IPS-18a (cell line): ENCODE measurements around the gene GLUL.

Experiments used
- H3K27ac ChIP-seq: one replicate; pipeline ENCODE4 v1.5.1; 2013; ENCODE audit warnings: low read length
- H3K27me3 ChIP-seq: one replicate; pipeline ENCODE4 v1.6.1; 2013; ENCODE audit warnings: mild to moderate bottlenecking, low read length; ENCODE audit not compliant: control insufficient read depth, insufficient read depth
- H3K36me3 ChIP-seq: one replicate; pipeline ENCODE4 v1.6.1; 2013; ENCODE audit warnings: low read depth, low read length; ENCODE audit not compliant: control insufficient read depth
- H3K4me1 ChIP-seq: one replicate; pipeline ENCODE4 v1.6.1; 2013; ENCODE audit warnings: low read depth, low read length; ENCODE audit not compliant: control insufficient read depth
- H3K4me3 ChIP-seq: one replicate; pipeline ENCODE4 v1.5.1; 2013; ENCODE audit warnings: low read length
- H3K9ac ChIP-seq: one replicate; pipeline ENCODE4 v1.6.1; 2013; ENCODE audit warnings: mild to moderate bottlenecking, low read length, moderate library complexity
- H3K9me3 ChIP-seq: one replicate; pipeline ENCODE4 v1.6.1; 2013; ENCODE audit warnings: low read depth, low read length; ENCODE audit not compliant: control insufficient read depth

GLUL gene

GRCh38 chr1:182391362-182392049 is at the start of gene GLUL:
TSS of gene GLUL (minus strand) at chr1:182391790. CDS start at chr1:182388737, 3,053 bp downstream.
- H3K27ac ChIP-seq: peak within 1 kb of the TSS; percentile 73
- H3K36me3 ChIP-seq: peaks cover 29% of the 10 kb centered on the region
- H3K4me1 ChIP-seq: peaks cover 12% of the 10 kb centered on the region
- H3K9ac ChIP-seq: peak within 1 kb of the TSS; percentile 95
- peak within 1 kb of the TSS; percentile 89 for H3K4me3 ChIP-seq
- no peaks in the 10 kb centered on the region for H3K9me3 ChIP-seq
- H3K27me3 ChIP-seq: peaks cover 5% of the 10 kb centered on the region

GRCh38 chr1:182438326-182438725 is 46.7 kb upstream of the GLUL start:
- Histone ChIP-seq H3K9me3 (peaks cover 3% of the 10 kb centered on the region), H3K4me1 (no peaks in the 10 kb centered on the region), H3K4me3 (no peak overlapping the region), H3K9ac (no peak overlapping the region), H3K36me3 (no peaks in the 10 kb centered on the region), H3K27me3 (no peaks in the 10 kb centered on the region), H3K27ac (no peak overlapping the region)

- Histone ChIP-seq H3K27me3 (no peaks in the 10 kb centered on the region), H3K9ac (no peak overlapping the region), H3K36me3 (no peaks in the 10 kb centered on the region), H3K27ac (no peak overlapping the region), H3K4me1 (peaks cover 2% of the 10 kb centered on the region), H3K4me3 (no peak overlapping the region), H3K9me3 (peaks cover 3% of the 10 kb centered on the region)
Measured at GRCh38 chr1:182433580-182433979, 42.0 kb upstream of the GLUL start.

GRCh38 chr1:182431278-182431677 is 39.7 kb upstream of the GLUL start:
- H3K27ac ChIP-seq: no peak overlapping the region
- peaks cover 2% of the 10 kb centered on the region for H3K4me1 ChIP-seq
- no peaks in the 10 kb centered on the region for H3K27me3 ChIP-seq
- H3K9ac ChIP-seq: no peak overlapping the region
- no peaks in the 10 kb centered on the region for H3K36me3 ChIP-seq
- H3K9me3 ChIP-seq: no peaks in the 10 kb centered on the region
- no peak overlapping the region for H3K4me3 ChIP-seq

GRCh38 chr1:182430263-182431068 is 38.9 kb upstream of the GLUL start:
- H3K27ac ChIP-seq: no peak overlapping the region
- no peak overlapping the region for H3K9ac ChIP-seq
- H3K4me1 ChIP-seq: peaks cover 2% of the 10 kb centered on the region
- H3K36me3 ChIP-seq: no peaks in the 10 kb centered on the region
- no peaks in the 10 kb centered on the region for H3K27me3 ChIP-seq
- no peaks in the 10 kb centered on the region for H3K9me3 ChIP-seq
- H3K4me3 ChIP-seq: no peak overlapping the region

- Histone ChIP-seq H3K9me3 (no peaks in the 10 kb centered on the region), H3K4me1 (peaks cover 2% of the 10 kb centered on the region), H3K27ac (no peak overlapping the region), H3K36me3 (no peaks in the 10 kb centered on the region), H3K9ac (no peak overlapping the region), H3K4me3 (no peak overlapping the region), H3K27me3 (no peaks in the 10 kb centered on the region)
Measured at GRCh38 chr1:182428043-182428442, 36.5 kb upstream of the GLUL start.

GRCh38 chr1:182426442-182427430 is 35.1 kb upstream of the GLUL start:
- no peak overlapping the region for H3K27ac ChIP-seq
- H3K9me3 ChIP-seq: no peaks in the 10 kb centered on the region
- H3K9ac ChIP-seq: no peak overlapping the region
- no peaks in the 10 kb centered on the region for H3K27me3 ChIP-seq
- no peaks in the 10 kb centered on the region for H3K36me3 ChIP-seq
- no peak overlapping the region for H3K4me3 ChIP-seq
- H3K4me1 ChIP-seq: peaks cover 2% of the 10 kb centered on the region

- H3K27me3 ChIP-seq: no peaks in the 10 kb centered on the region
- H3K36me3 ChIP-seq: no peaks in the 10 kb centered on the region
- no peaks in the 10 kb centered on the region for H3K9me3 ChIP-seq
- no peaks in the 10 kb centered on the region for H3K4me1 ChIP-seq
- no peak overlapping the region for H3K27ac ChIP-seq
- H3K4me3 ChIP-seq: no peak overlapping the region
- no peak overlapping the region for H3K9ac ChIP-seq
Measured at GRCh38 chr1:182415789-182416188, 24.2 kb upstream of the GLUL start.

GRCh38 chr1:182413969-182414368 is 22.4 kb upstream of the GLUL start:
- H3K9ac ChIP-seq: no peak overlapping the region
- H3K27ac ChIP-seq: no peak overlapping the region
- H3K4me3 ChIP-seq: no peak overlapping the region
- H3K4me1 ChIP-seq: no peaks in the 10 kb centered on the region
- H3K36me3 ChIP-seq: no peaks in the 10 kb centered on the region
- no peaks in the 10 kb centered on the region for H3K9me3 ChIP-seq
- no peaks in the 10 kb centered on the region for H3K27me3 ChIP-seq

GRCh38 chr1:182413486-182413885 is 21.9 kb upstream of the GLUL start:
- H3K9me3 ChIP-seq: no peaks in the 10 kb centered on the region
- H3K4me3 ChIP-seq: no peak overlapping the region
- H3K27ac ChIP-seq: no peak overlapping the region
- no peaks in the 10 kb centered on the region for H3K4me1 ChIP-seq
- H3K27me3 ChIP-seq: no peaks in the 10 kb centered on the region
- no peaks in the 10 kb centered on the region for H3K36me3 ChIP-seq
- no peak overlapping the region for H3K9ac ChIP-seq

- Histone ChIP-seq H3K27ac (no peak overlapping the region), H3K36me3 (no peaks in the 10 kb centered on the region), H3K4me3 (no peak overlapping the region), H3K9ac (no peak overlapping the region), H3K9me3 (no peaks in the 10 kb centered on the region), H3K4me1 (no peaks in the 10 kb centered on the region), H3K27me3 (no peaks in the 10 kb centered on the region)
Measured at GRCh38 chr1:182410620-182411273, 19.2 kb upstream of the GLUL start.
